A673 (cell line): ENCODE data around the gene PHLDB2.

ENCODE experiments used
- EZH2 ChIP-seq: fragments of 200-600 bp; sonication (generic); IDR thresholded peaks from 2 replicates; pipeline ENCODE4 v1.6.1; 2017; ENCODE audit warnings: borderline replicate concordance, low read depth, mild to moderate bottlenecking, mixed read lengths, antibody characterized with exemption, low read length; ENCODE audit not compliant: poor library complexity, severe bottlenecking
- TF ChIP-seq, protein P1 (sequence below): fragments of 300-800, 200-600 bp; sonication (generic); conservative IDR thresholded peaks from 2 replicates; pipeline ENCODE4 v1.5.1; 2017; ENCODE audit warnings: low read depth, mild to moderate bottlenecking, antibody characterized with exemption, low read length, moderate library complexity, mixed read lengths

DNA sequence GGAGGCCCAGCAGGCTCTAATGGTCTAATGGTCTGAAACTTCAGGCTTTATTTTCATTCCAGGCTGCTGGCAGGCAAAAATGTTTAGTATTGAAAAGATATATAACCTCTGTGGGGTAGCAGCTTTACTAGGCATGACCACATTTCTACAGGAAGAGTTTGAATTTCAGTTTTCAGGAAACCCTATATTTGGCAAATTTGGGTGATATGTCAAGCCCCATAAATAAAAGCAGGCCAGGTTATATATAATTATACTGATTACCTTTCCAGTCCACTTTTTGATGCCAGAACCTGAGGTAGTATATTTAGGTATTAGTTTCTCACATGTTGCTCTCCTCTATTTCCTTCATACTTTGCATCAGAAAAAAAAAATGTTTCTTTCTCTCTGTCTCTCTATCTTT lies 37.2 kb upstream of the PHLDB2 start:
- TF ChIP-seq, protein P1, sequence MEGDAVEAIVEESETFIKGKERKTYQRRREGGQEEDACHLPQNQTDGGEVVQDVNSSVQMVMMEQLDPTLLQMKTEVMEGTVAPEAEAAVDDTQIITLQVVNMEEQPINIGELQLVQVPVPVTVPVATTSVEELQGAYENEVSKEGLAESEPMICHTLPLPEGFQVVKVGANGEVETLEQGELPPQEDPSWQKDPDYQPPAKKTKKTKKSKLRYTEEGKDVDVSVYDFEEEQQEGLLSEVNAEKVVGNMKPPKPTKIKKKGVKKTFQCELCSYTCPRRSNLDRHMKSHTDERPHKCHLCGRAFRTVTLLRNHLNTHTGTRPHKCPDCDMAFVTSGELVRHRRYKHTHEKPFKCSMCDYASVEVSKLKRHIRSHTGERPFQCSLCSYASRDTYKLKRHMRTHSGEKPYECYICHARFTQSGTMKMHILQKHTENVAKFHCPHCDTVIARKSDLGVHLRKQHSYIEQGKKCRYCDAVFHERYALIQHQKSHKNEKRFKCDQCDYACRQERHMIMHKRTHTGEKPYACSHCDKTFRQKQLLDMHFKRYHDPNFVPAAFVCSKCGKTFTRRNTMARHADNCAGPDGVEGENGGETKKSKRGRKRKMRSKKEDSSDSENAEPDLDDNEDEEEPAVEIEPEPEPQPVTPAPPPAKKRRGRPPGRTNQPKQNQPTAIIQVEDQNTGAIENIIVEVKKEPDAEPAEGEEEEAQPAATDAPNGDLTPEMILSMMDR = no peak
- no peak for TF ChIP-seq EZH2
